GM19099 (cell line): ENCODE data around the gene CHPT1.

Source experiments
- POLR2A ChIP-seq: IDR thresholded peaks from 3 replicates; pipeline ENCODE4 v1.6.1; 2011; ENCODE audit warnings: low read depth; ENCODE audit not compliant: insufficient read length; ENCODE audit errors: extremely low read depth

The CHPT1 gene

DNA sequence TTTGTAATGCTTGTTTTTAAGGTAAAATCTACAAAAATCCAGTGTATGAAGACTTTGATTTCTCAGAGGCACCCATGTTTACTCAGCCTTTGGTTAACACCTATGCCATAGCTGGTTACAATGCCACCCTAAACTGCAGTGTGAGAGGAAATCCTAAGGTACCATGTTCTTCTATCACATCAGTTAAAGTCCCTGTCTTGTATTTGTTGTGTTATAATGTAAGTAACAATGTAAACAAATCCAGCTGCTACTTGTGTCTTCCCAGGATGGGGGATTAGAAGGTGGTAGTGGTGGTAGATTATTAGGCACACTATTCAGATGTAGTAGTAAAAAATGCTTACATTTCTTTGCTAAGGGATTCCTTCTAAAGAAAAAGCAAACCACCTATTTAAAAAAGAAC is 19.4 kb upstream of the CHPT1 start:
- TF ChIP-seq POLR2A: no peak

- TF ChIP-seq POLR2A: no peak
These were observed 17.2 kb upstream of the CHPT1 start for GRCh38 chr12:101680240-101680639.

DNA sequence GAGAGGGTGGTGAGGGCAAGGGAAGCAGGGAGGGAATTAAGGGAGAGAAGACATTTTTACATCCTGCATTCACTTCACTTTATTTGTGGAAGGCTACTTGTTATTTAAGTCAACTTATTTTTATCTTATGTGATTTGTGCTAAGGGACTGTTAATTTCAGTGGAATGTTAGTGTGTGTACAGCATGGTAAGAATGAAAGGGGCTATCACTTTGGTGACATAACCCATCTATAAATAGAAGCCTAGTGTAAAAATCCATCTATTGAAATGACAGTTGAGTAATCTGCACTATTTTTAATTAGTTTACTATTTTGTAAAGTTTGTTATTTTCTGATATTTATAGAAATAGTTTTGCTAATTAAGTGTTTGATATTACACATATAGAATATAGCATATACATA is 16.8 kb upstream of the CHPT1 start:
- TF ChIP-seq POLR2A: no peak

- TF ChIP-seq POLR2A: no peak
These were observed 12.3 kb upstream of the CHPT1 start for GRCh38 chr12:101685092-101685491.

DNA sequence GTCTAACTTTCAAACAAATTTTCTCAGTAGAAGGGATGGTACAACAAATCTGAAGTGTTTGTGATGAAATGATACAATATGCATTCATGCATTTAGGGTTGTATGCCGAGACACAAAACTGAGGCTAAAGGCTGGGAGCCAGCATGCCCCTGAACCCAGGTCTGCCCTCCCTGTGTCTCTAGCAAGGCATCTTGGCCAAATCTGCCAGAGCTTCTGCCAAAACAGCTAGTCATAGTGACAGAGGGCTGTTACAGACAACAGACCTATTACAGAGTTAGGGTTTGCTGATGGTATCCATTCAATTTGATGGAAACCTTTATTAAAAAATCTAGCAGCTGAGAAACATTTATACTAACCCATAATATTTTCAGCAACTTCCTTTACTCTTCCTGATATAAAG is 11.3 kb upstream of the CHPT1 start:
- TF ChIP-seq POLR2A: no peak

DNA sequence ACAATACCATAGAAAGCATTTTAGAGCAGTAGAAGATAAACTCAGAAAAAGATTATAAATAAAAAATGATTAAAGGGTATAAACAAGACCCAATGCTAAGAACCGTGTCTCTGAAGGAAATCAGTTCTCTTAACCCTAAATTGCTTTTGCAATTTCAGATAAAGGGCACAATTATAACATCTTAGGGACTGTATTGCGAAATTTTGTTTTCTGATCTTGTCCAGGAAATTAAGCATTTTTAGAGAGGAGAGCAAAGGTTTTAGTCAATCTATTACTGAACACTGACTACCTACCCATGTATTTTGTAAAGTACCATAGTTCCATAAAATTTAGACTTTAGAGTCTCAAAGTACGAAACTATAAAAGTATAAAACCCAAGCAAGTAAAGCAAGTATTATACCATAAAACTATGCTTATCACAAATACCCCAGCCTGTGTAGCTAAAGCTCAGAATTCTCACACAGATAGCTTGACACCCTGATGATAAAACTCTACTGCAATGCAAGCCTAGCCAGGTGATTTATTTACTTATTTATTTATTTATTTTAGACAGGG is 6.8 kb upstream of the CHPT1 start:
- TF ChIP-seq POLR2A: no peak

- TF ChIP-seq POLR2A: no peak
These were observed 5.8 kb upstream of the CHPT1 start for GRCh38 chr12:101691503-101692096.

DNA sequence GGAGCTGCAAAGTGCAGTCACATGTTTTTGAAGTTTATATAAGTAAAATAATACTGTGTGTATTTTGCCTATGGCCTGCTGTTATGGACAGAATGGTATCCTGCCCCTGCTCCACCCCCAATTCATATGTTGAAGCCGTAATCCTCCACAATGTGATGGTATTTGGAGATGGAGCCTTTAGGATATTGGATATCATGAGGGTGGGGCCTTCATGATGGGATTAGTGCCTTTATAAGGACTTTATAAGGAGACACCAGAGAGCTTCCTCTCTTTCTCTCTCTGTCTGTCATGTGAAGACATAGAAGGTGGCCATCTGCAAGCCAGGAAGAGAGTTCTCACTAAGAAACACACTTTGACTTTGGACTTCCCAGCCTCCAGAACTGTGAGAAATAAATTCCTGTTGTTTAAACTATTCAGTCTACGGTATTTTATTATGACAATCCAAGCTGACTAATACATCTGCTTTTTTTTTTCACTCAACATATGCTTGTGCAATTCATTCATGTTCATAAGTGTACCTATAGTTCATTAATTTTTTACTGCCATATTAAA is 3.1 kb upstream of the CHPT1 start:
- TF ChIP-seq POLR2A: no peak

GRCh38 chr12:101694986-101695385 is 2.5 kb upstream of the CHPT1 start:
- no peak for TF ChIP-seq POLR2A

DNA sequence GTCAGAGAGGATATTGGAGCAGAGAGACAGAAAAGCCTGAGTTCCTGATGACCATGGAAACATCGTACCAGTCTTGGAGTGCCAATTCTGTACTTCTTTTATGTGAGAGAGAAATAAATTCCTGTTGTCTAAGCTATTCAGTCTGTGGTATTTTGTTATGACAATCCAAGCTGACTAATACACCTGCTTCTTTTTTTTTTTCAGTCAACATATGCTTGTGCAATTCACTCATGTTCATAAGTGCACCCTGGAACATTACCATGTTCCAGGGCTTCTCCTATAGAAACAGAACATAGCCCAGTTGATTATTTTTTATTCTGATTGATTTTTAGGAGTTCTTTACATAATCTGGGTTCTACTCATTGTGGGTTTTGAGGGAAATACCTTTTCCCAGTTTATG is 1.7 kb upstream of the CHPT1 start:
- TF ChIP-seq POLR2A: no peak

DNA sequence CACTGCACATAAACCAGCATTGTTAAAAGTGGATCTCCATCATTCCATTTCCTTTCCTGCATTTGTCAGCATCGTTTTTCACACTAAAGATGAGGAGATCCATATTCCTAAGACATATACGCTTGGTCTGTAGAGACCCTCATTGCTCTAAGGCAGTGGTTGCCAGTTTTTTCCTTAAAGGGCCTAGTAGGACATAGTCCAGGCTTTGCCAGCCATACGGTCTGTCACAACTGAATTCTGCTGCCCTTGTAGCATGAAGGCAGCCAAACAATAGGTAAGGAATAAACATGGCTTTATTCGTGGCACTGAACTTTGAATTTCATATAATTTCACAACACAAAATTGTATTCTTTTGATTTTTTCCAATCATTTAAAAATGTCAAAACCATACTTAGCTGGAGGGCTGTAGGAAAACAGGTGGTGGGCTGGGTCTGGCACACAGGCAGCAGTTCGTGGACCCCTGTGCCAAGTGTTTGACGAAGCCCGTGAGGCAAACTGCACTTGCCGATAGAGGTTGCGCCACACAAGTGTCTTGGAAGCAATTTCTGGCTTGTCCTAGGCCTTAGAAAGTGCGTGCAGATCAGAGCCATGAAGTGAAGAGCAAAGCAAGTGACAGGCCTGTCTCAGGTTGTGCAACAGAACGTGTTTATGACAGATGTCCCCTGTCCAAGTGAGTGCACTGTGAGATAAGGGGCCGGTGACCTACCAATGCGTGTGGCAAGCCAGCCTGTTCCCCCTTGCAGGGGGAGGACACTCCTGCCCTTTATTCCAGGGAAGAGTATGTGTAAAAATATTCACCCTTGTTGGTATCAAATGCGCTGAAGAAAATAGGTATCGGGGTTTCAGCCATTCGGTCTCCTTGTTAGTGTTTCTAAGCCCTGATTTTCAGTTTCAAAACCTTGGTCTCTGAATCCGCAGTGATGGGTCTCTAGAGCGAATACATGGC is 916 bp upstream of the CHPT1 start:
- no peak for TF ChIP-seq POLR2A

- no peak for TF ChIP-seq POLR2A
These were observed 725 bp downstream of the CHPT1 start for GRCh38 chr12:101697930-101698799.

DNA sequence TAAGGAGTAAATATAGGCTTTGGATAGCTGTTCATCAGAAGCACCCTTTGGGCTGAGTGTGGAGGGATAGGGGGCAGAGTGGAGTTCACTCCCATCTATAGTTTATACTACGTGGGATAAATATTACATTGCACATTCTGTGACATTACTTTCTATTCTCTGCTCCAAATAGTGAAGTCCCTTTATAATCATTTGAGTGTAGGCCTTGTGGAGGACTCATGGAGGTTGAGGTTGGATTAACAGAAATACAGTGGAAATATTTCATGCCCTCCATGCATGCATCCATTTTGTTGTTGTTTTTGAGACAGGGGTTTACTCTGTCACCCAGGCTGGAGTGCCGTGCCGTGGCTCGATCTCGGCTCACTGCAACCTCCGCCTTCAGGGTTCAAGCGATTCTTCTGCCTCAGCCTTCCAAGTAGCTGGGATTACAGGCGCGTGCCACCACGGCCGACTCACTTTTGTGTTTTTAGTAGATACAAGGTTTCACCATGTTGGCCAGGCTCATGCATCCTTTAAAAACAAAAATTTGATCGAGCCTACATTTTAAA is 1.4 kb downstream of the CHPT1 start:
- TF ChIP-seq POLR2A: no peak

GRCh38 chr12:101700299-101700820 is 2.9 kb downstream of the CHPT1 start:
- no peak for TF ChIP-seq POLR2A
